HUDEP-2 (cell line): Measurements from ENCODE around the gene NCKAP5.

ENCODE experiments used
- DNase-seq, 76 experiments: peaks; one replicate each; lab custom pipeline; 2025; ENCODE audit not compliant: unreplicated experiment in 76 of 76; lab: John Stamatoyannopoulos, UW

Gene NCKAP5

DNA sequence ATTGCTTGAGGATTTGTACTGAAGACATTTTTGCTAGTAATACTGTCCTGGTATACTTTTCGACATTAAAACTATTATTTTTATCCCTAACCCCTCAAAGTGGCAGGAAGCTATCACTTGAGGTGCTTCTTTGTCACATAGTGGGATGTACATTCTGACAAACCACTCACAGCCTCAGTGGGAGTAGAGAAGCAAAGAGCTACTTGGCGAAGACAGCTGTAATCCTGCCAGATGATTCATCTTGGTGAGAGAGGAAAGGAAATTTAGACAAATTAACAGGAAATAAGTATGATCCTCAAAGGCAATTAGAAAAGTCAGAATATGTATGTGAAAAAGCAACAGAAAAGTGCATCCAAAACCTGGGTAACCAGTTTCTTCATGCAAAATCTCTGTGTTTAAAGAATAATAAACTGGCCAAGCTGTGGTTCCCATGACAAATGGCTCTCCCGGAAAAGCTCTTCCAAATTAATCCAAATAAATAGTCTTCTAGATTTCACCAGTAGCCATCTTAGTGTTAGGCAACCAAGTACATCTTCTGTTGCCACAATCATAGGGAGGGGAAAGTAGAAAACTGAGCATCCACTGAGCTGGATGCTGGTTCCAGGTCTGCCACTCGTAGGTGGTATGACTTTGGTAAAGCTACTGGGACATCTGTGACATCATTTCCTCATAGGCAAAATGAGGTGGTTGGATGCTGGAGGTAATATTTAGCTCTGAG, 590.3 kb downstream of the NCKAP5 start:
- DNase-seq: no peak

DNA sequence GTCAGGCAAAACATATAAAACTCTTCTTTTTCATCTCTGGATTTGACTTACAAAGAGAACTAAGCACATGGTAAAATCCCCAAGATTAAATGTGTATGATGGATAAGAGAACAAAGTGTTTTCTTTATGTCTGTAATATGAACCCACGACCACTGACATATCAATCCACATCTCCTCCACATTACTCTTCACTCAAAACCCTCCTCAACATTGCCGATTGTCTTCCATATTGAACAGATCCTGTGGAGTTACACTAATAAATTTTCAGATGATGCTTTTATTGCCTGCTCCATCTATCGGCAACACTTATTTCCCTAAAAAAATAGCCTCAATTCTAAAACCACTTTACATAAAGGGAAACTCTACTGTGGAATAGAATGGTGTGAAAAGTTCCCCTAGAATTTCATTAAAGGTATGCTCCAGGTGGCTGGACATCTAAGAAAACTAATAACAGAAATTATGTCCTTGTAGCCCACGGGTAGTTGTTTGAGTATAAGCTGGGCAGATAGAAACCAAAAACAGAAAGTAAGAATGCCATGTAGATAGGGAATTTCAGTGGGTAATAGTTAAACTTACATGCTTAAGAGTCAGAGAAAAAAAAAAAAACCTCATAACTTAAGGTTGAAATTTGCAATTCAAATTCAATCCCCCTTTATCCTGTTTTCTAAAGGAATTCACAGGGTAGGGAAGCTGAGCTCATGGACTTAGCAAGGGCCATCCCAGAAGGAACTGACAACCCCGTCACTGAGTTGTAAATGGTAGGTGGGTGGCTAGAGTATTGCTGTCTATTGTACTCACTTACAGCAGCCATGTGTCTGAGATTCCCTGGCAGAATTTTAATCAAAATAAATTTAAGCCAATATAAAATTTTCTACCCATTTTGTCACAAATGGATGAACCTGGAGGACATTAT, 592.8 kb downstream of the NCKAP5 start:
- DNase-seq: no peak

DNA sequence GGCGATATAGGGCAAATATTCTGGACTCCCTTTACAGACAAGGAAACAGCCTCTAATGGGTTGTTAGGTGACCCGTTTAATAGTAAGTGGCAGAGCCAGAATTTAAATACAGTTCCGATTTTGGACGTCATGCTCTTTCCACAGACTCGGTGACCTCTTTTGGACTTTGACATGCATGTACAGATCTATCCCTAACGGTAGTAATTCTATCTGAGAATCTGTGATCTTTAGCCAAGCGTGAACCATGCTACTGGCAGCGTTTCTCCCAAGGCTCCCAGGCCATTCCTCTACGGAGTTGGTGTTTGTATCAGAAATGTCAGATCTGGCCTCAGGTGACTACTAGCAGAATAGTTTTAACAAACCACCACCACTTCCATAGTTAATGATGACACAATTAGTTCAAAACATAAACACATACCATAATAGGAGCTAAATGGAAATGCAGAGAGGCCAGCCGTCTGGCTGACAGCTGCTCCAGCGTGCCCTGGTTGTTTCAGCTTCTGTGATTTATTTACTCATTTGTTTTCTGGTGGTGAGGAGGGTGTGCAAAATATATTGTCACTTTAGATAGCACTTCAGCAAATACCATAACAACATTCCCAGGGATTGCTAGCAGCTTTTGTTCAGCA, 593.7 kb downstream of the NCKAP5 start:
- no peak for DNase-seq

DNA sequence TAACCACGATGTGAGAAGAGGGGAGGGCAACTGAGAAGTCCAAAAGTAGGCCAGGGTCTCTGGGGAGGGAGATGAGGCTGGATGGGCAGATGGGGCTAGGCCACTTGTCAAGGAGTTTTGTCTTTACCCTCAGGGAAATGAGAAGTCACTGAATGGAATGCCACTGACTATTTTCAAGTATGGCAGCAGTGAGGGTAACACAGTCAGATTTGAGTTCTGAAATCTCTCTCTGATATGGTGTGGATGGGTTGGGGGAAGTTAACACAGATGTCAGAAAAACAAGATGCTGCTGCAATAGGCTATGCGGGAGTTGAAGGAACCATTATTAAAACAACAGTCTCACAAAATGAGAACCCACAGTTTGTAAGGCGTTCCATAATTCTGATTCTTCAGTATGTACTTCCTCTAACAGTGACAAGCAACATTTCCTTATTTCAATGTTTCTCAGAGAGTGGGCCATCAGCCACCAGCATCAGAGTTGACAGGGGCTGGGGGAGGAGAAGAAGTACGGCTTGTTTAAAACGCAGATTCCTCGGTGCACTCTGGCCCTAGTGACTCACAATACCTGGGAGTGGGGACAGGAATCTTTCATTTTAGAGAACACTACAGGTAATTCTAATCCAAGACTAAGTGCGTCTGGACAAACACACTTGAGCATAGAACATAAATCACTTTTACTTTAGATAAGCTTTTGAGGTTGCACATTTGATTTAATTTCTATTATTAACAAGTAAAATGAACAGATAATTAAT, 596.8 kb downstream of the NCKAP5 start:
- DNase-seq: no peak

DNA sequence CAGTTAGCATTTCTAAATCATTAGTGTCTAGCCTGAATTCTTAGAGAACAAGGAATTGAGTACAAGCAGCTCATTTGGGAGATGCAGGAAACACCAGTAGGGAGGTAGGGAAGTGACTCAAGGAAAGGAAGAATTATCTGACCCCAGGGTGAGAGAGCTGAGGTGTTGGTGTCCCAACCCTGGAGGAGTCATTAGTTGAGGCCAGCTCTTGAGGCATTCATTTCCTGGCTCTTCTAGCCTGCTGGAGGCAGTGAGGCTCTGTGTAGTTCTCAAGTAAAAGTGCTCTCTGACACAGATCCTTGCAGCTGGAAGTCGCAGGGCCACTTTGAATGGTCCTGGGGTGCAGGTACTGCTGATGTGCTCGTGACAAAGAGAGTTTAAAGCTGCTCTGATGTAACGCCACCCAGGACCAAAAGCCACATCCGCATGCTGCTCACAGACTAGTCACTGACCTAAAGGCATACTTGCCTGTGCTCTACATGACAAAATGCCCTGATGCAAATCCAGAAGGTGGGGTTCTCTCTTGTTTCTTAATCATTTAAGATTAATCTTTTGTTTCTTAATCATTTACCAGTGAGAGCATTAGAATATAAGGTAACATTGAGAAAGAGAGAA, 598.8 kb downstream of the NCKAP5 start:
- DNase-seq: no peak

DNA sequence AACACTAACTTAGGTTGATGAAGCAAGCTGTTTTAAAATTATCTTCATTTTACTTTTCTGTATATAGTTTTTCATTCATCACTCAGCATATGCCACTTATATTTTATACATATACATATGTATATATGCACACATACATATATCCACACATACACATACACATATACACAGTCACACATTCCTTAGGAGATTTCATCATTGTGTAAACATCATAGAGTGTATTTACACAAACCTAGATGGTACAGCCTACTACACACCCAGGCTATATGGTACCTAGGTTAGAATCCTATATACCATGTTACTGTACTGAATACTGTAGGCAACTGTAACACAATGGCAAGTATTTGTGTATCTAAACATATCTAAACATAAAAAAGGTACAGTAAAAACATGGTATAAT, 602.8 kb downstream of the NCKAP5 start:
- no peak for DNase-seq

DNA sequence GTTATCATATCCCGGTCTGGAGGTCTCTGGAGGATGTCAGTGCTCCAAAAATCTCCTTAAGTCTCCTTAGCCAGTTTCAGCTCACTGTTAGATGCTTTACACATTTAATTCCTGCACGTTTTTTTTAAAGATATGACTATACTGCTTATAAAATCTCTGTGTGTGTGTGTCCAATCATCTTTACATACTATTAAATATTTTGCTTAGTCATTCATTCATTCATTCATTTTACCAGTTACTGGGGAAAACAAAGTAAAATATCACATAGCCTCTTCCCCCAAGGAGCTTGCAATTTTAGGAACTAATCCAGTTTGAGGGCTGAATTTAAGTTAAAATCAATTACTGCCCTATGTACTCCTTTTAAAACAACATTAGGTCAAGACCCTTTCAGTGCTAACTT, 605.1 kb downstream of the NCKAP5 start:
- no peak for DNase-seq

DNA sequence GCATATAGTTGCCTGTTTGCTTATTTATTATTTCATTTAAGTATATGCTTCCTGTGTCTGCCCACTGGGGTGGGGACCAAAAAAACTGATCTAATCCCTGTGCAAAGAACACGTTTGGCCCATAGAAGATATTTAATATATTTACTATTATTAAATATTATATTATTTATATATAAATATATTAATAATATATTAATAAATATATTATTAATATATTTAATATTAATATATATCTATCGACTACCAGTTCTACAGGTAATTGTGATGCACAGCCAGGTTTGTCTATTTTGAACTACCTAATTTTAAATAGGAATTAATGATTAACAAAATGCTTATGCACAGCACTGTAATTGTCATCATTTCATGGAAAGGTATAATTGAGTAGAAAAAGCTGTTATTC, 609.4 kb downstream of the NCKAP5 start:
- DNase-seq: no peak

DNA sequence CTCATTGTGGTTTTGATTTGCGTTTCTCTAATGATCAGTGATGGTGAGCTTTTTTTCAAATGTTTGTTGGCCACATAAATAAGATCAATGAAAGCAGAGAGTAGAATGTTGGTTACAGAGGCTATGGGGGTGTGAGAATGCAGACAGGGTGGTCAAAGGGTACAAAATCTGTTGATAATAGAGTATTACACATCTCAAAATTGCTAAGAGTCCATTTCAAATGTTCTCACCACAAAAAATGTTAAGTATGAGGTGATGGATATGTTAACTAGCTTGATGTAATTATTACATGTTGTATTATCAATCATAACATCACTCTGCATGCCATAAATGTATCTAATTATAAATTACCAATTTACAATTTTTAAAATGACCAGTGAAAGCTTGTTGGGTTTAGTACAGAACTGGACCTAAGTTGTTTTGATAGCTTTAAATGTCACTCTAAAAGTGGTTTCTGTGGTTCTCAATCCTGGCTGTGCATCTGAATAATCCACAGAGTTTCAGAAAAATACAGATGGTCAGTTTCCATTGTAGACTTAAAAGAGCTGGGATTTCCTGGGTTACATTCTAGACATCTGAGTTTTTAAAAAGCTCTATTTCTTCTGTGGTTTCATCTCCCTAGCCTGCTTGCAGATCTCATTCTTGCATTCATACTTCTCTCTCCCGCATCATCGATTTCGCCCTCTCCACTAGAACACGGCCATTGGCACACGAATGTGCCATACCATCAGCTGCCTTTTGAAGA, 612.2 kb downstream of the NCKAP5 start:
- DNase-seq: no peak

DNA sequence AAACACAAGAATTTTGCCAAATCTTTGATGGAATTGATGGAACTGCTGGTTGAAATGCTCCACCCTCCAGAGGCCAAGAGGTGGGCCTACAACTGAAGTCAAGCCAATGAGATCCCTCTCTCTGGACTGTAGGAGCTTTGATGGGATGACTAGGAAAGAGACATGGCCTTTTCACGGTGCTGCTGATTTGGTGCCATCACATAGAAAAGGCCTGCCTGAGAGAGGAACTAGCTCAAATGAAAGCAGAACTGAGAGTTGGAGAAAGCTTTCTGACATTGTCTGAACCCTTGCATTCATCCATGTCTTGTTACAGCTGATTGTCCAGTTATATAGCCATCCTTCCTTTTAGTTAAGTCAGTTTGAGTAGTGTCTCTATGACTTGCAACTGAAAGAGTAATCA, 614.5 kb downstream of the NCKAP5 start:
- no peak for DNase-seq

DNA sequence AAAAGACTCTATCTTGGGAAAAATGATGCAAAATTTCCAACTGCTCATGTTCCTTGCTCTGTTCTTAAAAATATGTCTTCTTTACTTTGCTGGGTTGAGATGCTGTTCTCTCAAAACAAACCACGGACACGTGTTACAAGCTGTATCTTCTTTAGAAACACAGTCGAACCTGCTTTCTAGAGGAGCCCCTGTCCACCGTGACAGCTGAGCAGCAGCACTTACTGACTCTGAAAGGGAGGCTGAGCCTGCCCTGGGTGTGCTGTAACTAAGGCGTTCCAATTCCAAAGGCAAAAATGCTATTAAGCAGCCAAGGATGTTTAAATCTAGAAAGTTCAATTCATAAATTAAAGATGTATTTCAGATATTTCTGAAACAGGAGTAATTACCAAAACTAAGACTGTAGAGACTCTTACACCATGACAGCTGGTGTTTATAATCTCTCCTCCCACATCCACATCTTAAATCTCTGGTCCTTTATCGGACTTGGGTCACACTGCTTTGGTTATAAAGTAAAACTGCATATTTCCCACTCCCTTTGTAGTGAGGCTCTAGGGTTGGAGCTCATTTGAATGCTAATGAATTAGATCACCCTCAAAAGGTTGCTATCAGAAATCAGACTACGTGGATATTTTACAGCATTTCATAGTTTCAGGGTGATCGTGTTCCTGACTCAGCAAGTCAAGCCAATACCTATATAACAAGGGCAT, 617.1 kb downstream of the NCKAP5 start:
- DNase-seq: no peak

DNA sequence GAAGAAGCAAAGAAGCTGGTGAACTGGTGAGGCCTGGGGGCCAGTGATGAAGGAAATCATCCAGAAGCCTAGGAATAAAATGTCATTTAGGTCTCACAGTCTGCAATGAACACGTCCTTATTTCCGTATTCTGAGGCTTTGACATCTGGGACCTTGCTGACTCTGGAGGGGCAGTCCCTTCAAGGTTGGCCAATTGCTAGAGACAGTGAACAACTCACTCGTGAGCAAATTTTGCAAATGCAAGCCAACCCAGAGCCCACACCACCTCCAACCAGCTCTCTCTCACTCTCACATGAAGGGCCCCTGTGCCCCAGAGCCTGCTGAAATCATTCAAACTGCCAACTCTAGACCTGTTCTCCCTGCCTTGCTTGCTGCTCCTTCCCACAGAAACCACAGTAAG, 619.2 kb downstream of the NCKAP5 start:
- no peak for DNase-seq

DNA sequence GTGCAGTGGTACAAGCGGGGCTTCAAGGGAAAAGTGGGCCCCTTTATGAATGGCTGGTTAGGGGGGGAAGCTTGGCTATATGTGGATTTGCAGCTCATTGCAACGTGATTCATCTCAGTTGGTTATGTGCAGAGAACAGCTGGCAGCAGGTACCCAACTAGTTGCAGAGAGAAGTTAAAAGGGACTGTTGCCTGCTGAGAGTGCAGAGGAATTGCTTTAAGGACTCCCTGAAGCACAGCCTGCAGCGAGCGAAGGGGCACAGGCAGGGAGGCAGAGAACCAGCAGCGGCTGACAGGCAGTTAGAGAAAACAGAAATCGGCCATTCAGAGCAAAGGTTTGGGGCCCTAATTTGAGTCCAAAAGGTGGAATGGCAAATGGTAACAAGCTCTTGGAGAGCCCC, 620.1 kb downstream of the NCKAP5 start:
- no peak for DNase-seq

DNA sequence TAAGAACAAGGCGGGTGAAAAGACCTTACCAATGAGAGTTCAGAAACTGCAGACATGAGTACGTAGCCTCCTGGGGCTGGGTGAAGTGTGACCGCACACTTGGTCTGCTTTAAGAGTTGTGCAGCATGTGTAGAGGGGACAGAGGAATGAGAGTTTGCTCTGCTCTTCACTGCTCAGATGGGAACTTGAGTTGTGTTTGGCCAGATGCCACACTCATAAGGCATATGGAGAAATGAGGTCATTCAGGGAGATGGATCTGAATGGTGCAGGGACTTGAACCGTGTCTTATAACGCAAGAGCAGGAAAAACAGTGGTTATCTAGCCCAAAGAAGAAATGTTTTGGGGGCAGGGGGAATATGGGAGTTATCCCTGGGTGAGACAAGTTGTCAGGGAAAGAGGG, 624.4 kb downstream of the NCKAP5 start:
- DNase-seq: no peak

DNA sequence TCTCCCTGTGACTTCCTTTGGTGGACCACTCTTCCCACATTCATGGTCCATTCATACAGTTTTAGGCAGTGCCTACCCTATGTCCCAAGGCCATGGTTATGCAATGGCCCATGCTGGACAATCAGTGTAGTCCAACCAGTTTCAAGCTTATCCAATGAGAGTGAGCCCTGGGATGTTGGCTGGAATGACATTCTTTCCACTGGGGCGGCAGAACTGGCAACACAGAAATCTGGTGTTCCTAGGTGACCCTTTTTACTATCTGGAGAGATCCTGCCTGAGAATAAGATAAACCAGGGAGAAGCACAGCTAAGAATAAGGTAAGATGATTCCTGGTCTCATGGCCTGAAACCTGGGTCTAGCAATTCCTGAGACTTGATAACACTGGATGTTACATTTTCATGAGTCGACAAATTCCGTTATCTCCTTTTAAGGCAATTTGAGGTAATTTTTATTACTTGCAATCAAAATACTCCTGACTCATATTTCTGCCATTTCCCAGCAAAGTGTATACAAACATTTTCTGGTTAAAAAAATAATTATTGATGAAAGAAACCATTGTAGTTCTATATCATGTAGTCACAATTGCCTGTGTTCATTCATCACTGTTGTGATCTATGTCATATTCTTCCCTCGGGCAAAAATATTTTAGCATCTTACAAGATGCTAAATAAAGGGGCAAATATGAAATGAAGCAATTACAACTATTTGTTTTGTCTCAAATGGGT, 626.8 kb downstream of the NCKAP5 start:
- DNase-seq: no peak

DNA sequence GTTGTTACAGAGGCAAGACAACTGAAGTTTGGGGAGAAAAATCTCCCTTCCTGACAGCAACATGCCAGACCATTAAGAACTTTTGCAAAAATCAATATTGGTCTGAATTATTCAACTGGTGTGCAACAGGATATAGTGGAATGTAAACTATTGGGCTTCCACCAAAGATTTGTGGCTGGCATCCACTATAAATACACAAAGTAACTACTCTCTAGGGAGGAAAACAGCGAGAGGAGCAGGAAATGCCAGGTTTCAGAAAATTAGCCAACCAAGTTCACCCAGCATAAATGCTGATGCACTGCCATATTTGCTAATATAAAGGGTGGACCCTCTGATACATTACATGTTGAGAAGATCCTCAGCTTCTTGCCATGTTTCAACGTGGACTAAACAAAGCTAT, 630.6 kb downstream of the NCKAP5 start:
- no peak for DNase-seq

DNA sequence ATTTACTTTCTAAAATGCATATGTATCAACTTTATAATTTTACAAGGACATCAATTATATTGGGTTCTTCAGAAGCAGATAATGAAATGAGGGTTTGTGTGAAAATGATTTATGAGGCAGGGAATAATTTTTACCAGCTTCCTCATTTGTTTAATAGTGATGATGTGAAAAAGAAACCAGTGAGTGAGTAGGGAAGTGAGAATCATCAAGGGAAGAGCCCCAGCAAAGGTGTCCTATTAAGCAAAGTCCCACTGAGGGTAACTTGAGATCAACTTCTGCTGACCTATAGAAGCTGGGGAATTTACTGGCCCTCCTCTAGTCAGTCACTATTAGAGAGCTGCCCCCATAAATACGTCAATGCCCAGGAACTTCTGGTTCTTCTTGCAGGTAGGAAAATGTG, 631.5 kb downstream of the NCKAP5 start:
- no peak for DNase-seq

DNA sequence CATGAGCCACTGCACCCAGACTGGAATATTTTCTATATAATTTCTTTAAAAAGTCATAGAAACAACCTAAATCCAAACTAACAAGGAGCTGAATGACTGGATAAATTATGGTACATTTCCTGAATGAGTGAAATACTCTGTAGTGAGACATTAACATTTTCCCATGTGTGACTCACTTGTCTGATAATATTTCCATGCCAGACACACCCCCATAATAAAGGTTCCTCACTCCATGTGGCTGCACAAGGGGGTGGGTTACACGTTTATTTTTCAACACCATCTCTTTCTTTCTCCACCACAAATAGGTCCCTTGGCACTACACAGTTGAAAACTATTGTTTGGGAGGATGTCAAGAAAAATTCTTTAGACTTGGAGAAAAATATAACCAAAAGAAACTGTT, 632.0 kb downstream of the NCKAP5 start:
- DNase-seq: no peak

DNA sequence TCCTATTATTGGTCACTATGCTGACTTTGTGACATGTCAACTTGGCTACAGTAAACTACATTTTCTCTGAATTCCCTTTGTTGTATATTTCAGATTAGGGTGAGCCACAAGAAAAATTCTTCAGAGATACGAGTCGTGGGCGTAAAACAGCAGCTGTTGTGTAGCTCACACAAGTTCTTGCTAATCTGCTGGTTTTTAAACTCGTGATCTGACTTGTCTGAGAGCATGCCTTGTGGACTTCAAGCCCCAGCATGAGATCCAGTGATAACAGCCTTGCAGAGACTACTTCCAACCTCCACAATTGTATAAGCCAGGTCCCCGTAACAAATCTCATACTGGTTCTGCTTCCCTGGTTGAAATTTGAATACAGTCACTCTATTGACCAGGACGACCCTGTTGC, 638.5 kb downstream of the NCKAP5 start:
- no peak for DNase-seq
